Mesenchymal stem cell (in vitro differentiated cells and primary cell): ENCODE results near the gene CPNE8.

Experiments used
- DNase-seq: peaks from one replicate; pipeline ENCODE4 v3.0.0-alpha.2; 2013
- H2AFZ ChIP-seq: one replicate; pipeline ENCODE4 v1.6.1; 2013; ENCODE audit warnings: low read depth, mild to moderate bottlenecking, control low read depth, inconsistent platforms, low read length, moderate library complexity
- H2AK5ac ChIP-seq: 2 replicates; pipeline ENCODE4 v1.6.1; 2013; ENCODE audit warnings: low read length, moderate library complexity, mild to moderate bottlenecking, inconsistent platforms; ENCODE audit not compliant: severe bottlenecking
- H2BK120ac ChIP-seq: one replicate; pipeline ENCODE4 v1.6.1; 2013; ENCODE audit warnings: low read depth, mild to moderate bottlenecking, inconsistent platforms, low read length, moderate library complexity
- H2BK12ac ChIP-seq, 2 experiments: one replicate each; pipeline ENCODE4 v1.6.1; 2013; ENCODE audit warnings: inconsistent platforms in 2 of 2, low read length in 2 of 2, mild to moderate bottlenecking in 2 of 2, moderate library complexity in 2 of 2, control low read depth in 1 of 2
- H2BK15ac ChIP-seq: one replicate; pipeline ENCODE4 v1.6.1; 2013; ENCODE audit warnings: mild to moderate bottlenecking, low read depth, inconsistent platforms; ENCODE audit not compliant: poor library complexity, severe bottlenecking
- H2BK5ac ChIP-seq: 2 replicates; pipeline ENCODE4 v1.6.1; 2013; ENCODE audit warnings: low read depth, mild to moderate bottlenecking, low read length, control low read depth, inconsistent platforms; ENCODE audit not compliant: poor library complexity, severe bottlenecking
- H3K14ac ChIP-seq, 2 experiments: one replicate each; pipeline ENCODE4 v1.6.1; 2013; ENCODE audit warnings: inconsistent platforms in 2 of 2, low read length in 2 of 2, control low read depth in 1 of 2, mild to moderate bottlenecking in 1 of 2, moderate library complexity in 1 of 2
- H3K18ac ChIP-seq, 2 experiments: one replicate each; pipeline ENCODE4 v1.6.1; 2013; ENCODE audit warnings: inconsistent platforms in 2 of 2, low read length in 2 of 2, control low read depth in 1 of 2, low read depth in 1 of 2, mild to moderate bottlenecking in 1 of 2
- H3K23ac ChIP-seq, 2 experiments: one replicate each; pipeline ENCODE4 v1.6.1; 2013; ENCODE audit warnings: inconsistent platforms in 2 of 2, low read length in 2 of 2, mild to moderate bottlenecking in 2 of 2, moderate library complexity in 2 of 2, control low read depth in 1 of 2
- H3K27ac ChIP-seq: 2 replicates; pipeline ENCODE4 v1.5.1; 2013; ENCODE audit warnings: mild to moderate bottlenecking, moderate library complexity, low read length, control low read depth, inconsistent platforms; ENCODE audit not compliant: poor library complexity, severe bottlenecking
- H3K27me3 ChIP-seq, 2 experiments: 2 replicates each; pipeline versions ENCODE4 v1.6.1 to v1.7.0; 2013; ENCODE audit warnings: low read length in 2 of 2, mild to moderate bottlenecking in 2 of 2, moderate library complexity in 2 of 2, control low read depth in 1 of 2, inconsistent platforms in 1 of 2; ENCODE audit not compliant: control insufficient read depth in 1 of 2, insufficient read depth in 1 of 2
- H3K36me3 ChIP-seq, 2 experiments: 2 replicates each; pipeline versions ENCODE4 v1.6.1 to v1.7.0; 2013; ENCODE audit warnings: low read length in 2 of 2, control low read depth in 1 of 2, inconsistent platforms in 1 of 2, low read depth in 1 of 2, mild to moderate bottlenecking in 1 of 2; ENCODE audit not compliant: insufficient read depth in 2 of 2, control insufficient read depth in 1 of 2
- H3K4ac ChIP-seq, 2 experiments: one replicate each; pipeline ENCODE4 v1.6.1; 2013; ENCODE audit warnings: inconsistent platforms in 2 of 2, low read length in 2 of 2, mild to moderate bottlenecking in 2 of 2, moderate library complexity in 2 of 2, control low read depth in 1 of 2, low read depth in 1 of 2
- H3K4me1 ChIP-seq: 2 replicates; pipeline ENCODE4 v1.6.1; 2013; ENCODE audit warnings: low read depth, low read length, control low read depth; ENCODE audit not compliant: control insufficient read depth, insufficient read depth
- H3K4me2 ChIP-seq: 2 replicates; pipeline ENCODE4 v1.6.1; 2013; ENCODE audit warnings: low read length, mild to moderate bottlenecking, inconsistent platforms; ENCODE audit not compliant: poor library complexity, severe bottlenecking
- H3K4me3 ChIP-seq, 2 experiments: 2 replicates each; pipeline versions ENCODE4 v1.5.1 to v1.7.0; 2013; ENCODE audit warnings: low read length in 2 of 2, mild to moderate bottlenecking in 2 of 2, control low read depth in 1 of 2, low read depth in 1 of 2; ENCODE audit not compliant: insufficient read depth in 1 of 2
- H3K79me1 ChIP-seq: replicated peaks from 2 replicates; pipeline ENCODE4 v1.6.1; 2013; ENCODE audit warnings: mild to moderate bottlenecking, control low read depth, low read length, inconsistent platforms; ENCODE audit not compliant: poor library complexity, severe bottlenecking
- H3K9ac ChIP-seq: 2 replicates; pipeline ENCODE4 v1.7.0; 2013; ENCODE audit warnings: mild to moderate bottlenecking, low read length, moderate library complexity
- H3K9me3 ChIP-seq: 2 replicates; pipeline ENCODE4 v1.7.0; 2013; ENCODE audit warnings: mild to moderate bottlenecking, low read length; ENCODE audit not compliant: control insufficient read depth
- H4K8ac ChIP-seq: one replicate; pipeline ENCODE4 v1.6.1; 2013; ENCODE audit warnings: inconsistent platforms, mild to moderate bottlenecking, low read length, moderate library complexity
- H4K91ac ChIP-seq: one replicate; pipeline ENCODE4 v1.6.1; 2013; ENCODE audit warnings: mild to moderate bottlenecking, low read length, inconsistent platforms
- WGBS: methylation state at CpG from one replicate; pipeline ENCODE4 v1.1.7; 2013; ENCODE audit warnings: mixed read lengths; 5-methylcytosine and 5-hydroxymethylcytosine counted together

CPNE8 gene

DNA sequence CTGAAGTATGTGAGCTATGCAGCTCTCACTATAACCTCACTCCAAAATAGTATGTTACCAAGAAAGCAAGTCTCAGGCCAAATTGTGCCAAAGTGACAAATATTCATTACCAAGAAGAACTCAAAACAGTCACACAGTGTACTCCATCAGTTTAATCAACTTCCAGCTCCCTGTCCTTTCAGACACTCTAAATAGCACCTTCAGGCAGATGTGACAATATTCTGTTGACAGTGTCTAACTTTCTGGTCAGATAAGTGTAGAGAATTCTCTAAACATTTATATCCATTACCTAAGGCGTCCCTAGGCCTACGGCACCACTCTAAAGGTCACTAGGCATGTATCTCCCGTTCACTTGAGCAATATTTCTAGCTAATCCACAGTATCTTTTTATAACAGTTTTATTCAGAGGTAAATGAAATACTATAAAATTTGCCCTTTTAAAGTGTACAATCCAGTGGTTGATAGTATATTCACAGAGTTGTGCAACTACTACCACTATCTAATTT, 21.7 kb downstream of the CPNE8 start:
- 100% methylated on average over 1 of the region's 3 CpGs for WGBS
- no peak overlapping the region for H3K18ac ChIP-seq
- no peak overlapping the region for H3K23ac ChIP-seq
- H3K27ac ChIP-seq: no peak overlapping the region
- no peaks in the 10 kb centered on the region for H3K9me3 ChIP-seq
- no peak overlapping the region for H4K8ac ChIP-seq
- H3K14ac ChIP-seq: no peak overlapping the region
- H3K79me1 ChIP-seq: peaks cover 25% of the 10 kb centered on the region
- H4K91ac ChIP-seq: no peak overlapping the region
- no peak overlapping the region for H3K4me2 ChIP-seq
- no peak for DNase-seq
- no peaks in the 10 kb centered on the region for H3K4me1 ChIP-seq
- no peak overlapping the region for H2AFZ ChIP-seq
- no peak overlapping the region for H2BK120ac ChIP-seq
- H2BK15ac ChIP-seq: no peak overlapping the region
- no peak overlapping the region for H3K9ac ChIP-seq
- no peak overlapping the region for H3K4me3 ChIP-seq
- H3K4ac ChIP-seq: no peak overlapping the region
- no peak overlapping the region for H2BK12ac ChIP-seq
- no peak overlapping the region for H2BK5ac ChIP-seq
- H2AK5ac ChIP-seq: no peak overlapping the region
- no peaks in the 10 kb centered on the region for H3K36me3 ChIP-seq
- no peaks in the 10 kb centered on the region for H3K27me3 ChIP-seq

DNA sequence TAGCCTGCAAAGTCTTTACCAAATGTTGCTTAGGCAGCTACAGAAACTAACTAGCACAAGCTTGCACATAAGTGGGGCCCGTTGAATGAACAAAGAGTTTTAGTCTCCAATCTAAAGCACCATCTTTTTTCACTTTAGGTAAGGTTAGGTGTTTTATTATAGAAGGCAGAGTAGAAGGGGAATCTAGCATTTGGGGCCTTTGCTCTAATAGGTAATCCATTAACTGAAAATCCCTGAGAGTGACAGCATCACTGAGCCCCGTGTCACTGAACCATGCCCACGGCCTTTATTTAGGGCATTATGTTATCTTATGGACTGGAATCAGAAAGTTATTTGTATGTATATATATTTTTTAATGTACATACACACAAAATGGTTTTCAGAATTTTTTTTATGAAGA, 25.1 kb downstream of the CPNE8 start:
- Histone ChIP-seq H3K9ac (no peak overlapping the region), H2BK120ac (no peak overlapping the region), H3K27ac (no peak overlapping the region), H2AK5ac (no peak overlapping the region), H3K4me1 (no peaks in the 10 kb centered on the region), H4K91ac (no peak overlapping the region), H3K4me3 (no peak overlapping the region), H3K36me3 (no peaks in the 10 kb centered on the region), H3K23ac (no peak overlapping the region), H3K9me3 (no peaks in the 10 kb centered on the region), H3K79me1 (peaks cover 20% of the 10 kb centered on the region), H2BK5ac (no peak overlapping the region), H2BK12ac (no peak overlapping the region), H2BK15ac (no peak overlapping the region), H3K18ac (no peak overlapping the region), H2AFZ (no peak overlapping the region), H4K8ac (no peak overlapping the region), H3K4me2 (no peak overlapping the region), H3K4ac (no peak overlapping the region), H3K27me3 (no peaks in the 10 kb centered on the region), H3K14ac (no peak overlapping the region)
- WGBS: 100% methylated on average over 1 of the region's 3 CpGs
- no peak for DNase-seq

DNA sequence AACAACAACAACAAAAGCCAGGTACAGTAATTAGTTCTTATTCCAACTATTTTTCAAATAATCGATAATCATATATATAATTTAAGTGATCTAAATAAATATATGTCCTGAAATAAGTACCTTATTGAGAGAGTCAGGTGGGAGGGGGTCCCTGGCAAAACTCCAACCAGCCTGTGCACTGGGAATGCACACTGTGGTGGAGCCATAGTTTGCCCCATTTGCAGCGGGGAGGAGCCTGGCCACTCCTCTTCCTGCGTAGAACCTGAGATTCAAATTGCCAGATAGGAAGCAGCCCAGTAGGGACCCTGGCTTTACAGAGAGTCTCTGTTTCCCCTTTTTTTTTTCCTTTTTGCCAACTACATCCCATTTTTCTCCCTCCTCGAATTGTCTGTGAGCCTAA, 26.4 kb downstream of the CPNE8 start:
- 99% methylated on average over 3 of the region's 4 CpGs for WGBS
- Histone ChIP-seq H4K91ac (no peak overlapping the region), H3K9me3 (no peaks in the 10 kb centered on the region), H3K14ac (no peak overlapping the region), H3K27me3 (no peaks in the 10 kb centered on the region), H3K4me2 (no peak overlapping the region), H3K4me3 (no peak overlapping the region), H2BK120ac (no peak overlapping the region), H2BK15ac (no peak overlapping the region), H3K36me3 (no peaks in the 10 kb centered on the region), H3K4ac (no peak overlapping the region), H3K4me1 (no peaks in the 10 kb centered on the region), H2BK5ac (no peak overlapping the region), H3K27ac (no peak overlapping the region), H3K79me1 (peaks cover 18% of the 10 kb centered on the region), H2AFZ (no peak overlapping the region), H2BK12ac (no peak overlapping the region), H2AK5ac (no peak overlapping the region), H3K23ac (no peak overlapping the region), H3K18ac (no peak overlapping the region), H3K9ac (no peak overlapping the region), H4K8ac (no peak overlapping the region)
- DNase-seq: no peak

DNA sequence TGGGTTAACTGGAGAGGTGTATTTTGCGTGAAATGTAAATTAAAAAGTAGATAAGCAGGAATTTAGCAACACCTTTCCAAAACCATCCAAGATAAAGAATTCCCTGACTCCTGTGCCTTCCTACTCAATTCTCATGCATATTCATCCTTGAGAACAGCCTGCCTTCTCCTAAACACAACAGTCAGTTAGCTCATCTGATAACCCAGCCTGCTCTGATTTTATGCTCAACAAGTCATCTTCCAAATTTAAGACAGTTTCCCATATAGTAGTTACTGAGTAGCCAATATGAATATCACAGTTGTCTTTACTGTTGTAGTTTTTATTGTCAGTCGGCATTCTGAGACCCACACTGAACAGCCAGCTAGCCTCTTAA, 27.1 kb downstream of the CPNE8 start:
- no peak overlapping the region for H2AK5ac ChIP-seq
- no peak overlapping the region for H2BK12ac ChIP-seq
- no peak overlapping the region for H2BK15ac ChIP-seq
- H2BK5ac ChIP-seq: no peak overlapping the region
- no peaks in the 10 kb centered on the region for H3K27me3 ChIP-seq
- no peak overlapping the region for H3K14ac ChIP-seq
- H4K91ac ChIP-seq: no peak overlapping the region
- H3K4ac ChIP-seq: no peak overlapping the region
- no peak overlapping the region for H3K18ac ChIP-seq
- no peak overlapping the region for H3K9ac ChIP-seq
- no peak overlapping the region for H2AFZ ChIP-seq
- H3K4me2 ChIP-seq: no peak overlapping the region
- no peak overlapping the region for H3K23ac ChIP-seq
- no peak overlapping the region for H3K4me3 ChIP-seq
- H3K36me3 ChIP-seq: no peaks in the 10 kb centered on the region
- H2BK120ac ChIP-seq: no peak overlapping the region
- H3K27ac ChIP-seq: no peak overlapping the region
- H3K4me1 ChIP-seq: no peaks in the 10 kb centered on the region
- peaks cover 17% of the 10 kb centered on the region for H3K79me1 ChIP-seq
- no peaks in the 10 kb centered on the region for H3K9me3 ChIP-seq
- no peak overlapping the region for H4K8ac ChIP-seq
- no peak for DNase-seq
- 100% methylated on average over 1 of the region's 2 CpGs for WGBS
